ENCODE results near the gene BTBD9. TPM values are rescaled to one million over a fixed set of nuclear protein-coding genes. Genes with fewer than 3 reads are reported as not detected.

Gene BTBD9
- total RNA-seq, 4 donors from 2014 or later = 10.6 to 16.6 (median 15.1) TPM

GRCh38 chr6:38676974-38677544 lies 37.3 kb upstream of the BTBD9 start:
- no peak for DNase-seq (ENCODE audit: low spot score in 2 of 2)
- TF ChIP-seq, protein P1, sequence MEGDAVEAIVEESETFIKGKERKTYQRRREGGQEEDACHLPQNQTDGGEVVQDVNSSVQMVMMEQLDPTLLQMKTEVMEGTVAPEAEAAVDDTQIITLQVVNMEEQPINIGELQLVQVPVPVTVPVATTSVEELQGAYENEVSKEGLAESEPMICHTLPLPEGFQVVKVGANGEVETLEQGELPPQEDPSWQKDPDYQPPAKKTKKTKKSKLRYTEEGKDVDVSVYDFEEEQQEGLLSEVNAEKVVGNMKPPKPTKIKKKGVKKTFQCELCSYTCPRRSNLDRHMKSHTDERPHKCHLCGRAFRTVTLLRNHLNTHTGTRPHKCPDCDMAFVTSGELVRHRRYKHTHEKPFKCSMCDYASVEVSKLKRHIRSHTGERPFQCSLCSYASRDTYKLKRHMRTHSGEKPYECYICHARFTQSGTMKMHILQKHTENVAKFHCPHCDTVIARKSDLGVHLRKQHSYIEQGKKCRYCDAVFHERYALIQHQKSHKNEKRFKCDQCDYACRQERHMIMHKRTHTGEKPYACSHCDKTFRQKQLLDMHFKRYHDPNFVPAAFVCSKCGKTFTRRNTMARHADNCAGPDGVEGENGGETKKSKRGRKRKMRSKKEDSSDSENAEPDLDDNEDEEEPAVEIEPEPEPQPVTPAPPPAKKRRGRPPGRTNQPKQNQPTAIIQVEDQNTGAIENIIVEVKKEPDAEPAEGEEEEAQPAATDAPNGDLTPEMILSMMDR (IDR thresholded peaks at IDR 0.05) = no peak
- no peak for TF ChIP-seq POLR2A (IDR thresholded peaks at IDR 0.05)
- H3K4me3 ChIP-seq (ENCODE audit: low read depth, poor library complexity, severe bottlenecking) = no peak overlapping the region
- intact Hi-C loops (cut with DNase I; ENCODE audit: low total_unique reads) = no loop called here
- 93 to 95% methylated on average over 1 of the region's 1 CpG for WGBS, 2 donors

DNA sequence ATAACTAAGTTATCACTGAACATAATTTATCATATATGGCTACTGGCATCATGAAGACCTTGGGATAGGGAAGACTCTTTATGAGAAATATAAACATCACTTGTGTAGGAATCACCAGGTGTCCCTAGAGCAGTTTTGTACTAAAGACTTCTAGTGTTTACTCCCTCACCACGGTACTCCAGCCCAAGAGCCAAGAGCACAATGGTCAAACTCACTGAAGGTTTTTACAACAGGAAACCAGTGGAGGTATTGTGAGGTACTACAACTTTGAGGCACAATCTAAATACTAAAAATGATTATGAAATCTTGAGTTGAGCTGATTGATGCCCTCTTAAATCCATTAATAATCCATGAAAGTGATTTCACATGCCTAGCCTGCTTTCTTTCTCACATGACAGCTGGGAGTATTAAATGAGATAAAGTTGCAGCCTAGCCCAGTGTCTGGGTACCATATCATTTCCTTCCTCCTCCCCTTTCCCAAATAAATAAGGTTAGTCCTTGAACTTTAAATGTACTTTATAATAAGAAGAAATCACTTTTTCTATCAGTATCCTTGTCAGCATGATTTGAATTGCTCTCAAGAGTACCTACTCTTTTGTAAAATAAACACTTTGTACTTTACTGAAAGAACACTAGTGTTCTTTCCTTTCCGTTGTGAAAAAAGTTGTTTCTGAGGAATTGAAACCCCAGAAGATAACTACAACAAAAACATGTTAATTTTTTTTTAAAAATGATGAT lies 36.7 kb upstream of the BTBD9 start:
- WGBS, 2 donors = 80 to 88% methylated on average over 2 of the region's 2 CpGs
- DNase-seq (ENCODE audit: low spot score in 2 of 2) = no peak
- no peak overlapping the region for H3K4me3 ChIP-seq (ENCODE audit: low read depth, poor library complexity, severe bottlenecking)
- intact Hi-C loops (cut with DNase I; ENCODE audit: low total_unique reads) = no loop called here
- TF ChIP-seq, protein P1 (IDR thresholded peaks at IDR 0.05) = no peak
- TF ChIP-seq POLR2A (IDR thresholded peaks at IDR 0.05) = no peak

GRCh38 chr6:38673397-38674165 lies 33.9 kb upstream of the BTBD9 start:
- no peak overlapping the region for H3K4me3 ChIP-seq (ENCODE audit: low read depth, poor library complexity, severe bottlenecking)
- WGBS, 2 donors = 55 to 56% methylated on average over 9 of the region's 9 CpGs
- TF ChIP-seq, protein P1 (IDR thresholded peaks at IDR 0.05) = no peak
- no peak for TF ChIP-seq POLR2A (IDR thresholded peaks at IDR 0.05)
- DNase-seq (ENCODE audit: low spot score in 2 of 2) = no peak
- intact Hi-C loops (cut with DNase I; ENCODE audit: low total_unique reads) = no loop called here

- H3K4me3 ChIP-seq (ENCODE audit: low read depth, poor library complexity, severe bottlenecking) = no peak overlapping the region
- intact Hi-C loops (cut with DNase I; ENCODE audit: low total_unique reads) = no loop called here
- TF ChIP-seq POLR2A (IDR thresholded peaks at IDR 0.05) = no peak
- TF ChIP-seq, protein P1 (IDR thresholded peaks at IDR 0.05) = no peak
- no peak for DNase-seq (ENCODE audit: low spot score in 2 of 2)
- whole genome bisulfite sequencing, 2 donors = 11 to 12% methylated on average over 2 of the region's 2 CpGs
Observed at GRCh38 chr6:38671885-38672467, 32.2 kb upstream of the BTBD9 start.

- no peak for DNase-seq (ENCODE audit: low spot score in 2 of 2)
- TF ChIP-seq, protein P1 (IDR thresholded peaks at IDR 0.05) = no peak
- TF ChIP-seq POLR2A (IDR thresholded peaks at IDR 0.05) = no peak
- no peak overlapping the region for H3K4me3 ChIP-seq (ENCODE audit: low read depth, poor library complexity, severe bottlenecking)
- intact Hi-C loops (cut with DNase I; ENCODE audit: low total_unique reads) = no loop called here
- 90 to 93% methylated on average over 3 of the region's 3 CpGs for WGBS, 2 donors
Observed at GRCh38 chr6:38658418-38659167, 18.9 kb upstream of the BTBD9 start.

Measured in lower leg skin (tissue), 4 donors.